IMR-90 (cell line): Measurements from ENCODE around the gene HES4. TPM values are rescaled to one million over a fixed set of nuclear protein-coding genes. Genes with fewer than 3 reads are reported as not detected.

Source experiments
- ATAC-seq: fragments of 200-7000 bp; cut with Tn5 transposase; 2 replicates; pipeline ENCODE4 v1.9.1; 2020; ENCODE audit warnings: low read depth, mild to moderate bottlenecking, moderate library complexity
- BruUV-seq: library from RNA; stranded (reverse); fragments of 400-500 nt; replicated peaks from 2 replicates; lab custom pipeline; 2021; lab: Mats Ljungman, UMichigan
- CTCF ChIA-PET: fragments of 300-600 bp; formaldehyde crosslinking; extraction: SDS; loops from one replicate; lab custom pipeline; 2021; ENCODE audit warnings: antibody characterized with exemption; lab: Yijun Ruan, JAX
- POLR2A ChIA-PET: fragments of 300-600 bp; sonication (Branson Sonifier 250); formaldehyde crosslinking; loops from one replicate; lab custom pipeline; 2022; ENCODE audit warnings: antibody characterized with exemption; ENCODE audit not compliant: unreplicated experiment; lab: Charles Lee
- DNase-seq: peaks from one replicate; pipeline ENCODE4 v3.0.0; 2013
- H2AFZ ChIP-seq: replicated peaks from 2 replicates; pipeline ENCODE3; 2013; ENCODE audit warnings: low read length, mild to moderate bottlenecking; ENCODE audit not compliant: poor library complexity
- H2AK5ac ChIP-seq: 2 replicates; pipeline ENCODE4 v1.6.1; 2013; ENCODE audit warnings: low read depth, low read length, inconsistent platforms
- H2AK9ac ChIP-seq: replicated peaks from 2 replicates; pipeline ENCODE3; 2013; ENCODE audit warnings: mild to moderate bottlenecking, low read depth, low read length, moderate library complexity; ENCODE audit not compliant: poor library complexity
- H2BK120ac ChIP-seq: 2 replicates; pipeline ENCODE4 v1.6.1; 2013; ENCODE audit warnings: low read depth, low read length, inconsistent platforms
- H2BK15ac ChIP-seq: 3 replicates; pipeline ENCODE4 v1.6.1; 2013; ENCODE audit warnings: low read depth, low read length, inconsistent platforms
- H2BK20ac ChIP-seq: 2 replicates; pipeline ENCODE4 v1.6.1; 2013; ENCODE audit warnings: low read depth, mild to moderate bottlenecking, inconsistent platforms, low read length, moderate library complexity
- H2BK5ac ChIP-seq: 2 replicates; pipeline ENCODE4 v1.6.1; 2013; ENCODE audit warnings: mild to moderate bottlenecking, low read depth, low read length, inconsistent platforms; ENCODE audit not compliant: poor library complexity, severe bottlenecking
- H3K14ac ChIP-seq: replicated peaks from 2 replicates; pipeline ENCODE4 v1.6.1; 2013; ENCODE audit warnings: low read depth, low read length, inconsistent platforms
- H3K18ac ChIP-seq: 2 replicates; pipeline ENCODE4 v1.6.1; 2013; ENCODE audit warnings: low read depth, low read length, control low read depth
- H3K23ac ChIP-seq: 2 replicates; pipeline ENCODE4 v1.6.1; 2013; ENCODE audit warnings: low read depth, low read length, inconsistent platforms
- H3K27ac ChIP-seq: 2 replicates; pipeline ENCODE4 v1.5.1; 2013; ENCODE audit warnings: mild to moderate bottlenecking, control low read depth, low read length; ENCODE audit not compliant: insufficient read depth
- H3K27me3 ChIP-seq: 2 replicates; pipeline ENCODE4 v1.6.1; 2013; ENCODE audit warnings: low read length; ENCODE audit not compliant: control insufficient read depth, insufficient read depth
- H3K36me3 ChIP-seq: 2 replicates; pipeline ENCODE4 v1.6.1; 2013; ENCODE audit warnings: low read length, mixed read lengths; ENCODE audit not compliant: control insufficient read depth, insufficient read depth
- H3K4ac ChIP-seq: 2 replicates; pipeline ENCODE4 v1.6.1; 2013; ENCODE audit warnings: low read depth, low read length, inconsistent platforms
- H3K4me1 ChIP-seq: 2 replicates; pipeline ENCODE4 v1.6.1; 2013; ENCODE audit warnings: low read length, mixed read lengths; ENCODE audit not compliant: control insufficient read depth, insufficient read depth
- H3K4me2 ChIP-seq: 2 replicates; pipeline ENCODE4 v1.6.1; 2013; ENCODE audit warnings: low read depth, mild to moderate bottlenecking, control low read depth, low read length, moderate library complexity
- H3K4me3 ChIP-seq: 2 replicates; pipeline ENCODE4 v1.5.1; 2013; ENCODE audit warnings: low read depth, mild to moderate bottlenecking, control low read depth, low read length, moderate library complexity; ENCODE audit not compliant: insufficient read depth
- H3K56ac ChIP-seq: 2 replicates; pipeline ENCODE4 v1.6.1; 2013; ENCODE audit warnings: low read length, inconsistent platforms; ENCODE audit not compliant: insufficient read depth; ENCODE audit errors: extremely low read depth
- H3K79me1 ChIP-seq, 2 experiments: 2 replicates each; pipeline ENCODE4 v1.6.1; 2013; ENCODE audit warnings: low read length in 2 of 2, inconsistent platforms in 1 of 2, low read depth in 1 of 2
- H3K9ac ChIP-seq: 2 replicates; pipeline ENCODE4 v1.6.1; 2013; ENCODE audit warnings: low read depth, low read length, control low read depth
- H3K9me1 ChIP-seq: 2 replicates; pipeline ENCODE4 v1.6.1; 2013; ENCODE audit warnings: low read length, inconsistent platforms; ENCODE audit not compliant: insufficient read depth
- H3K9me3 ChIP-seq: 2 replicates; pipeline ENCODE4 v1.6.1; 2013; ENCODE audit warnings: low read length; ENCODE audit not compliant: control insufficient read depth, insufficient read depth
- H4K20me1 ChIP-seq: 2 replicates; pipeline ENCODE4 v1.6.1; 2013; ENCODE audit warnings: low read length, inconsistent platforms; ENCODE audit not compliant: insufficient read depth
- H4K5ac ChIP-seq: 2 replicates; pipeline ENCODE4 v1.6.1; 2013; ENCODE audit warnings: mild to moderate bottlenecking, low read depth, low read length, control low read depth
- H4K8ac ChIP-seq, 2 experiments: 2 replicates each; pipeline ENCODE4 v1.6.1; 2013; ENCODE audit warnings: low read depth in 2 of 2, low read length in 2 of 2, control low read depth in 1 of 2, inconsistent platforms in 1 of 2
- H4K91ac ChIP-seq: 2 replicates; pipeline ENCODE4 v1.6.1; 2013; ENCODE audit warnings: low read depth, low read length, inconsistent platforms; ENCODE audit not compliant: insufficient read depth
- ELK1 ChIP-seq: fragments of 150-350 bp; IDR thresholded peaks from 2 replicates; pipeline ENCODE4 v1.6.1; 2016; ENCODE audit warnings: low read depth, mild to moderate bottlenecking, low read length, moderate library complexity, borderline replicate concordance
- MAFK ChIP-seq: IDR thresholded peaks from 2 replicates; pipeline ENCODE4 v1.6.1; 2012; ENCODE audit warnings: low read depth, low read length, improper control_type of control experiment
- RFX5 ChIP-seq: IDR thresholded peaks from 2 replicates; pipeline ENCODE4 v1.8.0; 2012; ENCODE audit warnings: low read depth, mild to moderate bottlenecking, low read length, moderate library complexity
- SMC3 ChIP-seq: fragments of 150-350 bp; IDR thresholded peaks from 2 replicates; pipeline ENCODE4 v1.6.1; 2016; ENCODE audit warnings: low read depth, mild to moderate bottlenecking, antibody characterized with exemption, low read length, moderate library complexity
- WGBS, 2 experiments: methylation state at CpG; one replicate each; pipeline versions ENCODE4 v1.1.5 to v1.1.7; 2013; ENCODE audit warnings: missing lambda C conversion rate in 2 of 2; ENCODE audit not compliant: insufficient read length in 1 of 2; ENCODE audit errors: extremely low coverage in 2 of 2; 5-methylcytosine and 5-hydroxymethylcytosine counted together
- dilution Hi-C: fragments of 300-500 bp; cut with HindIII; formaldehyde crosslinking; loops from one replicate; pipeline ENCODE4 v1.14.3; 2018; ENCODE audit warnings: low sequenced_read_pairs; ENCODE audit not compliant: unreplicated experiment
- in situ Hi-C: fragments of 300-500 bp; cut with MboI; formaldehyde crosslinking; loops from 3 replicates; pipeline ENCODE4 v1.14.3; 2019; ENCODE audit warnings: low sequenced_read_pairs, inconsistent platforms, mixed read lengths
- intact Hi-C: fragments of 100-400 bp; cut with micrococcal nuclease; formaldehyde crosslinking; loops from 2 replicates; pipeline ENCODE4 v1.10.0; 2022
- polyA plus RNA-seq, 3 experiments: library from polyadenylated mRNA; depleted of rRNA; stranded (reverse); fragments of >200 nt; gene quantifications; 2 replicates each; pipeline ENCODE4 v1.2.3, GENCODE V29; 2012; ENCODE audit warnings: low replicate concordance in 1 of 3
- total RNA-seq: library from RNA; depleted of rRNA; stranded (reverse); fragments of >200 nt; gene quantifications from 2 replicates; pipeline ENCODE4 v1.2.3, GENCODE V29; 2012

HES4 gene
- total and polyA plus RNA-seq, 2 of the 4 experiments (the other 2 are of a cell fraction): 1.4 to 11.7 TPM

- no peak overlapping the region for H2AFZ ChIP-seq
- H2BK20ac ChIP-seq: no peak overlapping the region
- H3K9me3 ChIP-seq: no peaks in the 10 kb centered on the region
- H3K18ac ChIP-seq: no peak overlapping the region
- no peaks in the 10 kb centered on the region for H3K27me3 ChIP-seq
- H3K79me1 ChIP-seq: peaks cover 0 to 13% of the 10 kb centered on the region in 2 experiments; a peak in 1 of 4 replicates
- no peak overlapping the region for H4K8ac ChIP-seq
- no peak overlapping the region for H2BK120ac ChIP-seq
- H3K4me1 ChIP-seq: no peaks in the 10 kb centered on the region
- H2AK5ac ChIP-seq: no peak overlapping the region
- H3K4me3 ChIP-seq: no peak overlapping the region
- in situ Hi-C loops: no loop called here
- WGBS, 2 experiments: 95% methylated on average over 13 of the region's 20 CpGs; no CpG with 5 or more reads in 1 of the 2 experiments
- POLR2A ChIA-PET: no interaction called here
- no TSS peak for BruUV-seq
- H3K9me1 ChIP-seq: no peaks in the 10 kb centered on the region
- H4K5ac ChIP-seq: no peak overlapping the region
- peaks cover 9% of the 10 kb centered on the region for H4K20me1 ChIP-seq
- no peak overlapping the region for H2BK15ac ChIP-seq
- no peak overlapping the region for H3K23ac ChIP-seq
- ATAC-seq: no peak
- no peak overlapping the region for H3K14ac ChIP-seq
- no peak overlapping the region for H2BK5ac ChIP-seq
- TF ChIP-seq MAFK (no peak), SMC3 (no peak), ELK1 (no peak), RFX5 (no peak)
- H3K4ac ChIP-seq: no peak overlapping the region
- dilution Hi-C loops: no loop called here
- H3K27ac ChIP-seq: no peak overlapping the region
- H3K9ac ChIP-seq: no peak overlapping the region
- intact Hi-C loops: no loop called here
- no peak for DNase-seq
- no peak overlapping the region for H2AK9ac ChIP-seq
- CTCF ChIA-PET: no interaction called here
- H3K4me2 ChIP-seq: no peak overlapping the region
- H4K91ac ChIP-seq: no peak overlapping the region
- peaks cover 69% of the 10 kb centered on the region for H3K36me3 ChIP-seq
- H3K56ac ChIP-seq: no peak overlapping the region
These were observed 46.3 kb upstream of the HES4 start for GRCh38 chr1:1046243-1046642.
